ENCODE measurements around the gene EEF1A2. TPM values are rescaled to one million over a fixed set of nuclear protein-coding genes. Genes with fewer than 3 reads are reported as not detected.

EEF1A2 gene
- total RNA-seq, 2 donors from 2014 or later = 2.4 TPM; not detected in 1

- no peak for ATAC-seq (ENCODE audit: insufficient number of reproducible peaks, low FRiP score, low read depth)
- no peak overlapping the region for H3K27ac ChIP-seq
- no peak for TF ChIP-seq CTCF (IDR thresholded peaks at IDR 0.05)
- H3K36me3 ChIP-seq = no peaks in the 10 kb centered on the region
- no peaks in the 10 kb centered on the region for H3K9me3 ChIP-seq
- no peaks in the 10 kb centered on the region for H3K27me3 ChIP-seq (replicated peaks; ENCODE audit: insufficient read depth)
- DNase-seq (ENCODE audit: low spot score) = no peak
- H3K4me3 ChIP-seq = no peak overlapping the region
- peaks cover 0 to 10% of the 10 kb centered on the region in 2 donors for H3K4me1 ChIP-seq (ENCODE audit: control insufficient read depth in 1 of 2, low read depth in 2 of 2)
Measured at GRCh38 chr20:63449796-63450730, 48.8 kb downstream of the EEF1A2 start.

GRCh38 chr20:63449025-63449424, 49.9 kb downstream of the EEF1A2 start:
- H3K27me3 ChIP-seq (replicated peaks; ENCODE audit: insufficient read depth) = no peaks in the 10 kb centered on the region
- H3K27ac ChIP-seq = no peak overlapping the region
- DNase-seq (ENCODE audit: low spot score) = no peak
- H3K4me1 ChIP-seq (ENCODE audit: control insufficient read depth in 1 of 2, low read depth in 2 of 2) = peaks cover 0 to 3% of the 10 kb centered on the region in 2 donors
- no peak for ATAC-seq (ENCODE audit: insufficient number of reproducible peaks, low FRiP score, low read depth)
- H3K9me3 ChIP-seq = no peaks in the 10 kb centered on the region
- H3K4me3 ChIP-seq = no peak overlapping the region
- no peaks in the 10 kb centered on the region for H3K36me3 ChIP-seq
- no peak for TF ChIP-seq CTCF (IDR thresholded peaks at IDR 0.05)

- Histone ChIP-seq H3K4me1 (ENCODE audit: control insufficient read depth in 1 of 2, low read depth in 2 of 2) (no peaks in the 10 kb centered on the region), H3K27me3 (replicated peaks; ENCODE audit: insufficient read depth) (no peaks in the 10 kb centered on the region), H3K9me3 (no peaks in the 10 kb centered on the region), H3K36me3 (no peaks in the 10 kb centered on the region), H3K27ac (no peak overlapping the region), H3K4me3 (no peak overlapping the region)
- no peak for ATAC-seq (ENCODE audit: insufficient number of reproducible peaks, low FRiP score, low read depth)
- DNase-seq (ENCODE audit: low spot score) = no peak
- no peak for TF ChIP-seq CTCF (IDR thresholded peaks at IDR 0.05)
Measured at GRCh38 chr20:63448031-63448430, 50.9 kb downstream of the EEF1A2 start.

GRCh38 chr20:63447320-63447719, 51.6 kb downstream of the EEF1A2 start:
- H3K4me3 ChIP-seq = no peak overlapping the region
- ATAC-seq (ENCODE audit: insufficient number of reproducible peaks, low FRiP score, low read depth) (no peak), DNase-seq (ENCODE audit: low spot score) (no peak)
- H3K27ac ChIP-seq = no peak overlapping the region
- no peaks in the 10 kb centered on the region for H3K27me3 ChIP-seq (replicated peaks; ENCODE audit: insufficient read depth)
- H3K36me3 ChIP-seq = no peaks in the 10 kb centered on the region
- no peaks in the 10 kb centered on the region for H3K4me1 ChIP-seq (ENCODE audit: control insufficient read depth in 1 of 2, low read depth in 2 of 2)
- TF ChIP-seq CTCF (IDR thresholded peaks at IDR 0.05) = no peak
- H3K9me3 ChIP-seq = no peaks in the 10 kb centered on the region

- TF ChIP-seq CTCF (IDR thresholded peaks at IDR 0.05) = no peak
- ATAC-seq (ENCODE audit: insufficient number of reproducible peaks, low FRiP score, low read depth) (no peak), DNase-seq (ENCODE audit: low spot score) (no peak)
- Histone ChIP-seq H3K4me1 (ENCODE audit: control insufficient read depth in 1 of 2, low read depth in 2 of 2) (no peaks in the 10 kb centered on the region), H3K27ac (no peak overlapping the region), H3K27me3 (replicated peaks; ENCODE audit: insufficient read depth) (no peaks in the 10 kb centered on the region), H3K36me3 (no peaks in the 10 kb centered on the region), H3K4me3 (no peak overlapping the region), H3K9me3 (no peaks in the 10 kb centered on the region)
Measured at GRCh38 chr20:63446216-63447024, 52.5 kb downstream of the EEF1A2 start.

Measured in thoracic aorta (tissue), 2 donors.